HepG2 (cell line): ENCODE results near the gene SERPINE2. TPM values are rescaled to one million over a fixed set of nuclear protein-coding genes. Genes with fewer than 3 reads are reported as not detected.

Experiments used
- ATAC-seq: fragments of 200-7000 bp; cut with Tn5 transposase; 3 replicates; pipeline ENCODE4 v1.9.1; 2020; ENCODE audit warnings: mild to moderate bottlenecking, moderate library complexity
- BruUV-seq: library from RNA; stranded (reverse); fragments of 400-500 nt; replicated peaks from 2 replicates; lab custom pipeline; 2021; lab: Mats Ljungman, UMichigan
- CTCF ChIA-PET: fragments of 300-600 bp; formaldehyde crosslinking; extraction: SDS; loops from one replicate; lab custom pipeline; 2021; ENCODE audit warnings: low total read pairs, inconsistent platforms, low intra/inter-chr PET ratio; lab: Yijun Ruan, JAX
- POLR2A ChIA-PET: fragments of 350-600 bp; sonication (Branson Sonifier 250); formaldehyde crosslinking; loops from one replicate; lab custom pipeline; 2020; ENCODE audit warnings: antibody characterized with exemption, inconsistent platforms; lab: Yijun Ruan, JAX
- DNase-seq: peaks from one replicate; pipeline ENCODE4 v3.0.0-alpha.2; 2015; ENCODE audit warnings: low spot score
- FAIRE-seq: peaks from 3 replicates; lab custom pipeline; 2011; peaks lifted over from hg19 to GRCh38; lab: Jason Lieb, UNC
- H2AFZ ChIP-seq: one replicate; pipeline ENCODE4 v1.6.1; 2011; ENCODE audit warnings: low read length, inconsistent platforms
- H3K27ac ChIP-seq: fragments of 300-600 bp; 3 replicates; pipeline ENCODE4 v1.8.0; 2011; ENCODE audit warnings: mixed run types, mild to moderate bottlenecking, mixed read lengths, low read length, inconsistent platforms; ENCODE audit not compliant: insufficient read depth; ENCODE audit errors: extremely low read length
- H3K27me3 ChIP-seq, 2 experiments: fragments of 200-600 bp in 1 of 2; 2 replicates in 1 of 2; 3 replicates in 1 of 2; pipeline versions ENCODE4 v1.6.0 to v1.8.0; 2011; ENCODE audit warnings: low read length in 2 of 2, mild to moderate bottlenecking in 2 of 2, moderate library complexity in 2 of 2, inconsistent platforms in 1 of 2; ENCODE audit not compliant: insufficient read depth in 2 of 2, control insufficient read depth in 1 of 2
- H3K36me3 ChIP-seq, 2 experiments: fragments of 200-600 bp in 1 of 2; replicated peaks in 1 of 2; 2 replicates in 1 of 2; 3 replicates in 1 of 2; pipeline versions ENCODE4 v1.5.1 to v1.8.0; 2011; ENCODE audit warnings: low read length in 2 of 2, inconsistent platforms in 1 of 2; ENCODE audit not compliant: insufficient read depth in 2 of 2, control insufficient read depth in 1 of 2
- H3K4me1 ChIP-seq: 2 replicates; pipeline ENCODE4 v1.5.1; 2012; ENCODE audit warnings: low read length, inconsistent platforms; ENCODE audit not compliant: insufficient read depth
- H3K4me2 ChIP-seq: 2 replicates; pipeline ENCODE4 v1.6.0; 2011; ENCODE audit warnings: low read depth, low read length, inconsistent platforms
- H3K4me3 ChIP-seq, 3 experiments: fragments of 200-600 bp in 1 of 3; sonication (generic), shearing (Covaris generic) in 1 of 3; replicated peaks in 1 of 3; 2 replicates each; pipeline ENCODE4 v1.5.1; 2011 to 2016; ENCODE audit warnings: low read length in 3 of 3, inconsistent platforms in 2 of 3, low read depth in 2 of 3, mild to moderate bottlenecking in 2 of 3, control low read depth in 1 of 3, mixed read lengths in 1 of 3; ENCODE audit not compliant: insufficient read depth in 1 of 3
- H3K79me2 ChIP-seq: one replicate; pipeline ENCODE4 v1.6.1; 2011; ENCODE audit warnings: low read length, inconsistent platforms; ENCODE audit not compliant: insufficient read depth
- H3K9ac ChIP-seq: 2 replicates; pipeline ENCODE4 v1.6.0; 2011; ENCODE audit warnings: mild to moderate bottlenecking, low read depth, low read length, inconsistent platforms; ENCODE audit not compliant: insufficient read depth
- H3K9me3 ChIP-seq: 2 replicates; pipeline ENCODE4 v1.5.1; 2012; ENCODE audit warnings: mild to moderate bottlenecking, low read length
- H4K20me1 ChIP-seq: 2 replicates; pipeline ENCODE4 v1.6.0; 2011; ENCODE audit warnings: inconsistent platforms, mild to moderate bottlenecking, low read length, moderate library complexity; ENCODE audit not compliant: insufficient read depth
- AHDC1 ChIP-seq: sonication (generic); formaldehyde crosslinking; IDR thresholded peaks from 2 replicates; pipeline ENCODE4 v1.5.1; 2020; ENCODE audit warnings: mild to moderate bottlenecking, missing genetic modification reagents, borderline replicate concordance
- E2F1 ChIP-seq: sonication (generic); formaldehyde crosslinking; IDR thresholded peaks from 2 replicates; pipeline ENCODE4 v1.5.0; 2020; ENCODE audit warnings: missing genetic modification reagents
- FOXA3 ChIP-seq: IDR thresholded peaks from 2 replicates; pipeline ENCODE4 v1.6.1; 2016; ENCODE audit warnings: missing genetic modification reagents, missing compliant biosample characterization
- HIVEP1 ChIP-seq: sonication (generic); formaldehyde crosslinking; IDR thresholded peaks from 2 replicates; pipeline ENCODE4 v1.4.0; 2020; ENCODE audit warnings: mild to moderate bottlenecking, missing genetic modification reagents
- STAT5B ChIP-seq: sonication (generic); formaldehyde crosslinking; IDR thresholded peaks from 2 replicates; pipeline ENCODE4 v1.4.0; 2020; ENCODE audit warnings: missing genetic modification reagents
- YY1 ChIP-seq: IDR thresholded peaks from 2 replicates; pipeline ENCODE4 v1.6.1; 2011; ENCODE audit warnings: low read length, low read depth, moderate library complexity, mild to moderate bottlenecking; ENCODE audit not compliant: insufficient read depth, insufficient replicate concordance
- ZBTB39 ChIP-seq: sonication (generic); formaldehyde crosslinking; IDR thresholded peaks from 2 replicates; pipeline ENCODE4 v1.5.0; 2020; ENCODE audit warnings: missing genetic modification reagents
- WGBS: methylation state at CpG from one replicate; pipeline ENCODE4 v1.1.6; 2017; ENCODE audit warnings: low lambda C conversion rate; 5-methylcytosine and 5-hydroxymethylcytosine counted together
- in situ Hi-C: cut with HindIII; loops from 2 replicates; pipeline ENCODE4 v1.10.0; 2017; ENCODE audit warnings: low pct_unique_long_range_greater_than_20kb; ENCODE audit not compliant: extremely low pct_ligation_motif_present
- intact Hi-C: fragments of 100-400 bp; cut with micrococcal nuclease; formaldehyde crosslinking; loops from one replicate; pipeline ENCODE4 v1.10.0; 2022; ENCODE audit not compliant: unreplicated experiment
- polyA plus RNA-seq, 8 experiments: library from polyadenylated mRNA; depleted of rRNA in 3 of 8; stranded (reverse) in 7 of 8; unstranded in 1 of 8; fragments of >200 nt; fragmentation: Illumina TruSeq in 4 of 8; extraction: Trizol in 4 of 8; gene quantifications; 2 replicates each; pipeline versions ENCODE4 v1.2.1 to v1.2.3, GENCODE V29; 2011 to 2016; ENCODE audit warnings: low read depth in 4 of 8, missing spikeins in 1 of 8, mixed read lengths in 1 of 8; ENCODE audit not compliant: insufficient read depth in 1 of 8
- total RNA-seq, 5 experiments: library from RNA; depleted of rRNA; stranded (reverse); fragments of >200 nt; fragmentation: Illumina TruSeq; extraction: Trizol; gene quantifications; 2 replicates each; pipeline ENCODE4 v1.2.3, GENCODE V29; 2016; ENCODE audit warnings: low read depth in 1 of 5
- TF ChIP-seq, protein P1 (sequence below): sonication (generic); formaldehyde crosslinking; IDR thresholded peaks from 2 replicates; pipeline ENCODE4 v1.5.0; 2020; ENCODE audit warnings: missing genetic modification reagents
- TF ChIP-seq, protein P2 (sequence below): sonication (generic); formaldehyde crosslinking; conservative IDR thresholded peaks from 2 replicates; pipeline ENCODE4 v1.5.0; 2020; ENCODE audit warnings: missing genetic modification reagents
- TF ChIP-seq, protein P3 (sequence below): sonication (generic); formaldehyde crosslinking; IDR thresholded peaks from 2 replicates; pipeline ENCODE4 v1.5.0; 2020; ENCODE audit warnings: missing genetic modification reagents, mild to moderate bottlenecking, borderline replicate concordance

SERPINE2 gene
- total and polyA plus RNA-seq, 2 of the 13 experiments (the other 11 are each of a cell fraction or from before 2014, with no cell fraction given), result 7.9 to 18.1 TPM

GRCh38 chr2:224025874-224026273, 13.2 kb downstream of the SERPINE2 start:
- no peak overlapping the region for H2AFZ ChIP-seq
- no peaks in the 10 kb centered on the region for H3K79me2 ChIP-seq
- H3K36me3 ChIP-seq, result no peaks in the 10 kb centered on the region
- no peak overlapping the region for H3K4me3 ChIP-seq
- no peaks in the 10 kb centered on the region for H3K9me3 ChIP-seq
- no peak for FAIRE-seq
- peaks cover 21% of the 10 kb centered on the region for H3K4me1 ChIP-seq
- in situ Hi-C loops, result no loop called here
- no peak for DNase-seq
- BruUV-seq, result no TSS peak
- WGBS, result 74% methylated on average over 7 of the region's 7 CpGs
- intact Hi-C loops, result no loop called here
- H3K4me2 ChIP-seq, result no peak overlapping the region
- no peak for ATAC-seq
- H3K27me3 ChIP-seq, result no peaks in the 10 kb centered on the region; a peak in 1 of 5 replicates
- CTCF ChIA-PET, result no interaction called here
- POLR2A ChIA-PET, result interaction anchor here (0.9 kb wide), 1 partner anchor 17 kb away, joined by 3 read pairs; no protein-coding TSS in a partner anchor
- H3K27ac ChIP-seq, result no peak overlapping the region
- H3K9ac ChIP-seq, result no peak overlapping the region
- no peaks in the 10 kb centered on the region for H4K20me1 ChIP-seq
- TF ChIP-seq, protein P1, sequence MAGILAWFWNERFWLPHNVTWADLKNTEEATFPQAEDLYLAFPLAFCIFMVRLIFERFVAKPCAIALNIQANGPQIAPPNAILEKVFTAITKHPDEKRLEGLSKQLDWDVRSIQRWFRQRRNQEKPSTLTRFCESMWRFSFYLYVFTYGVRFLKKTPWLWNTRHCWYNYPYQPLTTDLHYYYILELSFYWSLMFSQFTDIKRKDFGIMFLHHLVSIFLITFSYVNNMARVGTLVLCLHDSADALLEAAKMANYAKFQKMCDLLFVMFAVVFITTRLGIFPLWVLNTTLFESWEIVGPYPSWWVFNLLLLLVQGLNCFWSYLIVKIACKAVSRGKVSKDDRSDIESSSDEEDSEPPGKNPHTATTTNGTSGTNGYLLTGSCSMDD (CRISPR knock-in tag), result no peak
- TF ChIP-seq STAT5B (no peak), FOXA3 (CRISPR knock-in tag) (no peak), E2F1 (CRISPR knock-in tag) (no peak), HIVEP1 (CRISPR knock-in tag) (no peak), ZBTB39 (no peak), AHDC1 (no peak), YY1 (no peak)
- TF ChIP-seq, protein P2, sequence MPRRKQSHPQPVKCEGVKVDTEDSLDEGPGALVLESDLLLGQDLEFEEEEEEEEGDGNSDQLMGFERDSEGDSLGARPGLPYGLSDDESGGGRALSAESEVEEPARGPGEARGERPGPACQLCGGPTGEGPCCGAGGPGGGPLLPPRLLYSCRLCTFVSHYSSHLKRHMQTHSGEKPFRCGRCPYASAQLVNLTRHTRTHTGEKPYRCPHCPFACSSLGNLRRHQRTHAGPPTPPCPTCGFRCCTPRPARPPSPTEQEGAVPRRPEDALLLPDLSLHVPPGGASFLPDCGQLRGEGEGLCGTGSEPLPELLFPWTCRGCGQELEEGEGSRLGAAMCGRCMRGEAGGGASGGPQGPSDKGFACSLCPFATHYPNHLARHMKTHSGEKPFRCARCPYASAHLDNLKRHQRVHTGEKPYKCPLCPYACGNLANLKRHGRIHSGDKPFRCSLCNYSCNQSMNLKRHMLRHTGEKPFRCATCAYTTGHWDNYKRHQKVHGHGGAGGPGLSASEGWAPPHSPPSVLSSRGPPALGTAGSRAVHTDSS (CRISPR knock-in tag), result no peak
- TF ChIP-seq, protein P3, sequence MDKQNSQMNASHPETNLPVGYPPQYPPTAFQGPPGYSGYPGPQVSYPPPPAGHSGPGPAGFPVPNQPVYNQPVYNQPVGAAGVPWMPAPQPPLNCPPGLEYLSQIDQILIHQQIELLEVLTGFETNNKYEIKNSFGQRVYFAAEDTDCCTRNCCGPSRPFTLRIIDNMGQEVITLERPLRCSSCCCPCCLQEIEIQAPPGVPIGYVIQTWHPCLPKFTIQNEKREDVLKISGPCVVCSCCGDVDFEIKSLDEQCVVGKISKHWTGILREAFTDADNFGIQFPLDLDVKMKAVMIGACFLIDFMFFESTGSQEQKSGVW (CRISPR knock-in tag), result no peak
